Transverse colon (tissue), 4 donors: ENCODE data around the gene CISD3.

Source experiments
- EP300 ChIP-seq: sonication (generic); formaldehyde crosslinking; IDR thresholded peaks from one replicate; pipeline ENCODE4 v1.6.1; 2017; ENCODE audit warnings: antibody characterized with exemption, low read depth
- POLR2A ChIP-seq: fragments of 450-650 bp; IDR thresholded peaks from one replicate; pipeline ENCODE4 v1.6.1; 2016; ENCODE audit warnings: antibody characterized with exemption, mild to moderate bottlenecking, moderate library complexity
- POLR2AphosphoS5 ChIP-seq, 3 donors: sonication (generic); formaldehyde crosslinking; IDR thresholded peaks; one replicate each; pipeline ENCODE4 v1.6.1; 2016; ENCODE audit warnings: antibody characterized with exemption in 3 of 3
- TF ChIP-seq, protein P1 (sequence below), 5 experiments: fragments of 200-600 bp in 3 of 5; fragments of 450-650 bp in 2 of 5; sonication (generic) in 3 of 5; IDR thresholded peaks; 1 replicate in 2 of 5; 2 replicates in 3 of 5; pipeline ENCODE4 v1.5.1; 2016 to 2017; ENCODE audit warnings: antibody characterized with exemption in 5 of 5, inconsistent platforms in 3 of 5, mild to moderate bottlenecking in 2 of 5, moderate library complexity in 1 of 5

DNA sequence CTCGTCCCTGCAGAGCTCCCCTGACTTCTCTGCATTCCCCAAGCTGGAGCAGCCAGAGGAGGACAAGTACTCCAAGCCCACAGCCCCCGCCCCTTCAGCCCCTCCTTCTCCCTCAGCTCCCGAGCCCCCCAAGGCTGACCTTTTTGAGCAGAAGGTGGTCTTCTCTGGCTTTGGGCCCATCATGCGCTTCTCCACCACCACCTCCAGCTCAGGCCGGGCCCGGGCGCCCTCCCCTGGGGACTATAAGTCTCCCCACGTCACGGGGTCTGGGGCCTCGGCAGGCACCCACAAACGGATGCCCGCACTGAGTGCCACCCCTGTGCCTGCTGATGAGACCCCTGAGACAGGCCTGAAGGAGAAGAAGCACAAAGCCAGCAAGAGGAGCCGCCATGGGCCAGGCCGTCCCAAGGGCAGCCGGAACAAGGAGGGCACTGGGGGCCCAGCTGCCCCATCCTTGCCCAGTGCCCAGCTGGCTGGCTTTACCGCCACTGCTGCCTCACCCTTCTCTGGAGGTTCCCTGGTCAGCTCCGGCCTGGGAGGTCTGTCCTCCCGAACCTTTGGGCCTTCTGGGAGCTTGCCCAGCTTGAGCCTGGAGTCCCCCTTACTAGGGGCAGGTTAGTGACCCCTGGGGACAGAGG lies 13.7 kb upstream of the CISD3 start:
- TF ChIP-seq, protein P1, sequence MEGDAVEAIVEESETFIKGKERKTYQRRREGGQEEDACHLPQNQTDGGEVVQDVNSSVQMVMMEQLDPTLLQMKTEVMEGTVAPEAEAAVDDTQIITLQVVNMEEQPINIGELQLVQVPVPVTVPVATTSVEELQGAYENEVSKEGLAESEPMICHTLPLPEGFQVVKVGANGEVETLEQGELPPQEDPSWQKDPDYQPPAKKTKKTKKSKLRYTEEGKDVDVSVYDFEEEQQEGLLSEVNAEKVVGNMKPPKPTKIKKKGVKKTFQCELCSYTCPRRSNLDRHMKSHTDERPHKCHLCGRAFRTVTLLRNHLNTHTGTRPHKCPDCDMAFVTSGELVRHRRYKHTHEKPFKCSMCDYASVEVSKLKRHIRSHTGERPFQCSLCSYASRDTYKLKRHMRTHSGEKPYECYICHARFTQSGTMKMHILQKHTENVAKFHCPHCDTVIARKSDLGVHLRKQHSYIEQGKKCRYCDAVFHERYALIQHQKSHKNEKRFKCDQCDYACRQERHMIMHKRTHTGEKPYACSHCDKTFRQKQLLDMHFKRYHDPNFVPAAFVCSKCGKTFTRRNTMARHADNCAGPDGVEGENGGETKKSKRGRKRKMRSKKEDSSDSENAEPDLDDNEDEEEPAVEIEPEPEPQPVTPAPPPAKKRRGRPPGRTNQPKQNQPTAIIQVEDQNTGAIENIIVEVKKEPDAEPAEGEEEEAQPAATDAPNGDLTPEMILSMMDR (IDR thresholded peaks at IDR 0.05) = no peak
- TF ChIP-seq POLR2AphosphoS5 (IDR thresholded peaks at IDR 0.05) (no peak), POLR2A (no peak), EP300 (no peak)
